Mucosa of descending colon (tissue), 3 donors: ENCODE data around the gene GATAD2B. TPM values are rescaled to one million over a fixed set of nuclear protein-coding genes. Genes with fewer than 3 reads are reported as not detected.

Source experiments
- ATAC-seq: fragments of 200-7000 bp; cut with Tn5 transposase; one replicate; pipeline ENCODE4 v1.9.1; 2020; ENCODE audit warnings: mild to moderate bottlenecking, moderate library complexity
- DNase-seq, 3 donors: peaks; one replicate each; pipeline ENCODE4 v3.0.0-alpha.2; 2020
- H3K36me3 ChIP-seq: fragments of 200-600 bp; one replicate; pipeline ENCODE4 v1.8.0; 2021; ENCODE audit warnings: low read depth, mild to moderate bottlenecking
- H3K4me1 ChIP-seq: fragments of 200-600 bp; one replicate; pipeline ENCODE4 v1.8.0; 2021; ENCODE audit warnings: low read depth, mild to moderate bottlenecking
- H3K4me3 ChIP-seq: fragments of 200-600 bp; one replicate; pipeline ENCODE4 v1.8.0; 2021; ENCODE audit warnings: mild to moderate bottlenecking
- H3K9me3 ChIP-seq: fragments of 200-600 bp; one replicate; pipeline ENCODE4 v1.8.0; 2021; ENCODE audit warnings: mild to moderate bottlenecking
- CTCF ChIP-seq: fragments of 200-600 bp; IDR thresholded peaks from one replicate; pipeline ENCODE4 v1.8.0; 2022; ENCODE audit warnings: antibody characterized with exemption, mild to moderate bottlenecking
- intact Hi-C, 2 donors: fragments of 100-400 bp; cut with DNase I in 1 of 2; cut with micrococcal nuclease in 1 of 2; formaldehyde crosslinking; loops; one replicate each; pipeline versions ENCODE4 v1.11.0 to v1.11.1; 2022; cut with DNase I, micrococcal nuclease
- total RNA-seq, 3 donors: library from RNA; stranded (reverse); fragmentation: NEBNext Ultra II Directional in 2 of 3; extraction: Animal tissue kit (Norgen Biotek cat#: 25700) in 2 of 3; gene quantifications; one replicate each; pipeline versions ENCODE4 v1.2.1 to v1.2.4, GENCODE V29; 2021 to 2023
- donor health status: DM: no; HTN: no; CAD: no; lungs with moderate emphysema.
- donor health status: DM: no; HTN: no; CAD: no.
- donor health status: DM: no; HTN: yes; CAD: no.

Gene GATAD2B
- total RNA-seq, 3 donors from 2014 or later: 34.4 to 64.8 (median 36.3) TPM

DNA sequence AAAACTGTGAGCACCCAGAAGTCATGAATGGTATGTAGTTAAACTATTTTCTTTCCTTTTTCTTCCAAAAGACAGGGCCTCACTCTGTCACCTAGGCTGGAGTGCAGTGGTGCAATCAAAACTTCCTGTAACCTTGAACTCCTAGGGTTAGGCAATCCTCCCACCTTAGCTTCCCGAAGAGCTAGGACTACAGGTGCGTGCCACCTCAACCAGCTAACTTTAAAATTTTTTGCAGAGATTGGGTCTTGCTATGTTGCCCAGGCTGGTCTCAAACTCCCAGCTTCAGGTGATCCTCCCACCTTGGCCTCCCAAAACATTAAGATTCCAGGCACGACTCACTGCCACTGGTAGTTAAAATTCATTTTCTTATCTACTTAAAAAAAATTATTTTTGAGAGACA is 62.5 kb downstream of the GATAD2B start:
- ATAC-seq: no peak
- DNase-seq: no peak
- intact Hi-C loops: no loop called here
- Histone ChIP-seq H3K4me1 (no peaks in the 10 kb centered on the region), H3K36me3 (no peaks in the 10 kb centered on the region), H3K4me3 (no peak overlapping the region), H3K9me3 (no peaks in the 10 kb centered on the region)
- no peak for TF ChIP-seq CTCF

GRCh38 chr1:153857505-153857904 is 65.3 kb downstream of the GATAD2B start:
- intact Hi-C loops: no loop called here

GRCh38 chr1:153856763-153857162 is 66.0 kb downstream of the GATAD2B start:
- Histone ChIP-seq H3K9me3 (no peaks in the 10 kb centered on the region), H3K36me3 (no peaks in the 10 kb centered on the region), H3K4me3 (no peak overlapping the region), H3K4me1 (no peaks in the 10 kb centered on the region)
- intact Hi-C loops: no loop called here
- no peak for TF ChIP-seq CTCF
- no peak for ATAC-seq
- no peak for DNase-seq

More at GRCh38 chr1:153857505-153857904, 65.3 kb downstream of the GATAD2B start:
- DNase-seq: no peak
- Histone ChIP-seq H3K36me3 (no peaks in the 10 kb centered on the region), H3K9me3 (no peaks in the 10 kb centered on the region), H3K4me1 (no peaks in the 10 kb centered on the region), H3K4me3 (no peak overlapping the region)
- no peak for TF ChIP-seq CTCF
- ATAC-seq: no peak

DNA sequence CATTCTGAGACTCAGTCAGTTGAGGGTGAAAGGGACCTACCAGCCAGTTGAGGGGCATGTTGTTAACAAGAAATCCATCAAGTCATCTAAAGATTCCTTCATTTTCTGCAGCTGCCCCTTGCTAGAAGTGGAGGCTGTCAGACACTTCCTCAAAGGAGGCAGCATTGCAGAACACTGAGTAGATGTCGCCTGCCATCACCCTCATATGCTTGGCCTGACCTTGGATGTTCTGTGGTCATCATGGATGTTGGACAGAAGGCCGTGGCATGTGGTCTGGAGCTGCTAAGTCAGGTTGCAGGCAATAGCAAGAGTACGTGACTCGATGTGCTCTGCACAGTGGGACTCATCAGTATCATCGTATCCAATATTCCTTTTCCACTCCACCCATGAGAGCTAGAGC is 70.6 kb downstream of the GATAD2B start:
- no peaks in the 10 kb centered on the region for H3K36me3 ChIP-seq
- ATAC-seq (no peak), DNase-seq (no peak)
- H3K9me3 ChIP-seq: no peaks in the 10 kb centered on the region
- intact Hi-C loops: no loop called here
- H3K4me1 ChIP-seq: no peaks in the 10 kb centered on the region
- no peak overlapping the region for H3K4me3 ChIP-seq
- TF ChIP-seq CTCF: no peak

DNA sequence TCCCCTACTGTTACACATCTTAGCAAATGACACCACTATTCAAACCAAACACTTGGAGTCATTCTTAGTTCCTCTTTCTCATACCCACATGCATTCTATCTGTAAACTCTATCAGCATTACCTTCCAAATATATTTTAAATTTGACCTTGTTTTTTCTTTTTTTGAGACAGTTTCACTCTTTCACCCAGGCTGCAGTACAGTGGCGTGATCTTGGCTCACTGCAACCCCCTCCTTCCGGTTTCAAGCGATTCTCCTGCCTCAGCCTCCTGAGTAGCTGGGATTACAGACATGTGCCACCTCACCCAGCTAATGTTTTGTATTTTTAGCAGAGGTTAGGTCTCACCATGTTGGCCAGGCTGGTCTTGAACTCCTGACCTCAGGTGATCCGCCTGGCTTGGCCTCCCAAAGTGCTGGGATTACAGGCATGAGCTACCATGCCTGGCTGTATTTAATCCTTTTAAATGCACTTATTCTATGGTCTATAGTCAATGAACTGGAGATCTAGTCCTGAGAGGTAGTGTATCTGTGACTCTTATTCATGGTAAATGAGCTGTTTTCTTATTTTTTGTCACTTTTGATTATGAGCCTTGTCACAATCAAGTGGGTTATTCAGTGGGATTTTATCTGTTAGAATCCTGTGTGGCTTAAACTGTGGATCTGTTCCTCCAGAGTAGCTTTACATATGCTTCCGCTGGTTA is 73.1 kb downstream of the GATAD2B start:
- no peaks in the 10 kb centered on the region for H3K9me3 ChIP-seq
- TF ChIP-seq CTCF: no peak
- DNase-seq (no peak), ATAC-seq (peak; percentile 35)
- no peaks in the 10 kb centered on the region for H3K36me3 ChIP-seq
- intact Hi-C loops: no loop called here
- no peak overlapping the region for H3K4me3 ChIP-seq
- no peaks in the 10 kb centered on the region for H3K4me1 ChIP-seq

DNA sequence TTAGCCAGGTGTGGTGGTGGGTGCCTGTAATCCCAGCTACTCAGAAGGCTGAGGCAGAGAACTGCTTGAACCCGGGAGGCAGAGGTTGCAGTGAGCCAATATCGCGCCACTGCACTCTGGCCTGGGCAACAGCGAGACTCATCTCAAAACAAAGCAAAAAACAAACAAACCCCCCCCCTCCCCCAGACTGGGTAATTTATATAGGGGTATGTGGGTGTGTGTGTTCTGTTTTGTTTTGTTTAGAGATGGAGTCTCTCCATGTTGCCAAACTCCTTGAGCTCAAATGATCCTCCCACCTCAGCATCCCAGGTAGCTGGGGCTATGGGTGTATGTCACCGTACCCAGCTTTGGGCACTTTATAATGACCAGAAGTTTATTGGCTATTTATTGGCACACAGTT is 74.0 kb downstream of the GATAD2B start:
- no peak for TF ChIP-seq CTCF
- DNase-seq (no peak), ATAC-seq (no peak)
- no peak overlapping the region for H3K4me3 ChIP-seq
- H3K36me3 ChIP-seq: no peaks in the 10 kb centered on the region
- no peaks in the 10 kb centered on the region for H3K4me1 ChIP-seq
- H3K9me3 ChIP-seq: no peaks in the 10 kb centered on the region
- intact Hi-C loops: no loop called here
